ENCODE data around the gene ARRB2.

Gene ARRB2

DNA sequence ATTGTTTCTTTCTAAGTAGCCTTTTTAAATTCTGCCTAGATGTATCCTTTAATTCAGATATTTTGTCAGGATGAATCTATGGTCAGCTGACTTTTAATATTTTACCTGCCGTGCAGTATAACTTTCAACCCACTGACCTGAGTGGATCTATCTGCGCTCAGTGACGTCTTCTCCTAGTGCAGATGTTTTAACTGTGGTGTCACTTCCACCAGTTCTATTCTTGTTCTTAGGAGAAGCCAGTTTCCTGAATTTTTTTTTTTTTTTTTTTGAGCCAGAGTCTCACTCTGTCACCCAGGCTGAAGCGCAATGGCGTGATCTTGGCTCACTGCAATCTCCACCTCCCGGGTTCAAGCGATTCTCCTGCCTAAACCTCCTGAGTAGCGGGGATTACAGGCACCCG, 56.3 kb downstream of the ARRB2 start:
- DNase-seq = no peak

DNA sequence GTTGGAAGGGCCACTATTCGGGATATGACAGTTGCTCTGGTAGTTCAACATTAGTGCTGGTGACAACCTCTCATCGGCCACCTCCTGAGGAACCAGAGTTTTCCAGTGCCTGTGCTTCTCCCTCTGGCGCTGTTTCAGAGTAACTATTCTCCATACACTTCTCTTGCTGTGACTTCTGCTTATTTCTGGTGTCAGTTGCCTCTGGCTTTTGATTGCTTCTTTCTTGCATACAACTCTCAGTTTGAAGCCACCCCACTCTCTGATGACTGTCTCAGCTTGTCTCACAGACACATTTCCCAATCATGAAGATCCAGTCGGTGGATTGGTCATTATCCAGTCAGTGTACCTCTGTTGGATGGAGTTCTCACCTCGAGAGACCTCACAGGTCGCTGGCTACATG, 57.9 kb downstream of the ARRB2 start:
- no peak for DNase-seq

DNA sequence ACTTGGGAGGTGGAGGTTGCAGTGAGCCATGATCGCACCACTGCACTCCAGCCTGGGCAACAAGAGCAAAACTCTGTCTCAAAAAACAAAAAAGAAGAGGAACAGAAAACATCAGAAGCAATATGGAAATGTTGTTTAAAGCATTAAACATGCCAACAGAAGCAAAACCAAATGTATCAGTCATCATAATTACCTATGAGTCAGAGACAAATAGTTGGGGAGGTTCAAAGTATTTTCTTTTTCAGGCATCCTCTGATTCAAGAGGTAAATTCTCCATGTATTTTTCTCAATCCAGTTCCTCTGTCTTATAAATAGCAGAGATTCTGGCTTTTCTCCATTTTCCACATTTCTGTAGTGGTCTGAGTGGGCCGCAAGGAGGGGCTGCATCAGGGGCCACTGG, 59.2 kb downstream of the ARRB2 start:
- no peak for DNase-seq
